Measurements from ENCODE around the gene SMOC2. TPM values are rescaled to one million over a fixed set of nuclear protein-coding genes. Genes with fewer than 3 reads are reported as not detected.

SMOC2 gene
- total and polyA plus RNA-seq, 2 of the 4 experiments (the other 2 are of a cell fraction), result not detected

DNA sequence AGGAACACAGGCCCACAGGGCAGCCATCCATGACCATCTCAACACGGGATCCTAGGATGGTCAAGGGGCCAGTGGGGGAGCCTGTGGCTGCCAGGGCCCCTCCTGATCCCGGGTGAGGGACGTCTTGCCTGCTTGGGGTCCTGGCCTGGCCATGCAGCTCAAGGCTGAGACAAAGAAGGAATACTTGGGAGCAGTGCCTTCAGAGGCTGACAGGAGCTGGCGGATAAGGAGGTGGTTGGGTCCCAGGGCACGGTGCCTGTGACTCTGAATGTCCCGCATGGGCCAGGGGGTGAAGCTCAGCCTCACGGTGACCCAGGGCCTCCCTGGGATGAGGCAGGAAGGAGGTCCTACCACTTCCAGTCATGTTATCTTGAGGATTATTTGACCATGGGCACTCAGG, 95.2 kb downstream of the SMOC2 start:
- Histone ChIP-seq H3K18ac (ENCODE audit: low read depth, low read length) (no peak overlapping the region), H3K4me1 (ENCODE audit: control insufficient read depth, insufficient read depth, low read length) (no peaks in the 10 kb centered on the region), H3K56ac (ENCODE audit: extremely low read depth, insufficient read depth, low read length) (no peak overlapping the region), H2BK15ac (ENCODE audit: low read depth, low read length) (no peak overlapping the region), H3K4me3 (ENCODE audit: insufficient read depth, low read depth, low read length) (no peak overlapping the region), H3K4me2 (ENCODE audit: low read depth, low read length) (no peak overlapping the region), H2AK5ac (ENCODE audit: low read depth, low read length) (no peak overlapping the region), H2BK20ac (ENCODE audit: low read depth, low read length) (no peak overlapping the region), H2AK9ac (replicated peaks; ENCODE audit: low read depth, low read length, poor library complexity) (no peak overlapping the region), H3K36me3 (ENCODE audit: control insufficient read depth, insufficient read depth, low read length) (no peaks in the 10 kb centered on the region), H4K8ac (ENCODE audit: low read depth in 2 of 2, low read length in 2 of 2) (no peak overlapping the region), H4K20me1 (ENCODE audit: insufficient read depth, low read length) (no peaks in the 10 kb centered on the region), H3K4ac (ENCODE audit: low read depth, low read length) (no peak overlapping the region), H3K27ac (ENCODE audit: insufficient read depth, low read length) (no peak overlapping the region), H3K27me3 (ENCODE audit: control insufficient read depth, insufficient read depth, low read length) (no peaks in the 10 kb centered on the region), H4K91ac (ENCODE audit: insufficient read depth, low read depth, low read length) (no peak overlapping the region), H3K14ac (replicated peaks; ENCODE audit: low read depth, low read length) (no peak overlapping the region), H2AFZ (replicated peaks; ENCODE audit: low read length, poor library complexity) (no peak overlapping the region), H2BK5ac (ENCODE audit: low read depth, low read length, poor library complexity, severe bottlenecking) (no peak overlapping the region), H3K9ac (ENCODE audit: low read depth, low read length) (no peak overlapping the region), H2BK120ac (ENCODE audit: low read depth, low read length) (no peak overlapping the region), H3K23ac (ENCODE audit: low read depth, low read length) (no peak overlapping the region), H3K9me3 (ENCODE audit: control insufficient read depth, insufficient read depth, low read length) (peaks cover 46% of the 10 kb centered on the region), H4K5ac (ENCODE audit: low read depth, low read length) (no peak overlapping the region), H3K79me1 (ENCODE audit: low read depth in 1 of 2, low read length in 2 of 2) (no peaks in the 10 kb centered on the region), H3K9me1 (ENCODE audit: insufficient read depth, low read length) (no peaks in the 10 kb centered on the region)
- in situ Hi-C loops (cut with MboI; ENCODE audit: low sequenced_read_pairs) (no loop called here), dilution Hi-C loops (cut with HindIII; ENCODE audit: low sequenced_read_pairs, unreplicated experiment) (no loop called here), intact Hi-C loops (cut with micrococcal nuclease) (no loop called here)
- POLR2A ChIA-PET (ENCODE audit: unreplicated experiment), result no interaction called here
- DNase-seq (no peak), ATAC-seq (ENCODE audit: low read depth) (no peak)
- TF ChIP-seq CHD1 (IDR thresholded peaks at IDR 0.05; ENCODE audit: low read depth, low read length) (no peak), BHLHE40 (IDR thresholded peaks at IDR 0.05; ENCODE audit: low read depth, low read length) (no peak), POLR2A (IDR thresholded peaks at IDR 0.05; ENCODE audit: low read depth, low read length) (no peak), USF2 (IDR thresholded peaks at IDR 0.05; ENCODE audit: low read depth, low read length) (no peak), MXI1 (IDR thresholded peaks at IDR 0.05; ENCODE audit: borderline replicate concordance, low read depth, low read length) (no peak), FOS (IDR thresholded peaks at IDR 0.05; ENCODE audit: low read depth, low read length) (no peak), RCOR1 (IDR thresholded peaks at IDR 0.05; ENCODE audit: insufficient replicate concordance, low read length) (no peak), CTCF (conservative IDR thresholded peaks at IDR 0.05; ENCODE audit: low read depth, low read length) (no peak), MAZ (IDR thresholded peaks at IDR 0.05; ENCODE audit: borderline replicate concordance, low read depth, low read length) (no peak), MAFK (IDR thresholded peaks at IDR 0.05; ENCODE audit: low read depth, low read length) (no peak), CEBPB (IDR thresholded peaks at IDR 0.05; ENCODE audit: low read depth, low read length) (no peak), SMC3 (IDR thresholded peaks at IDR 0.05; ENCODE audit: low read depth, low read length) (no peak)
- CTCF ChIA-PET, result no interaction called here
- BruUV-seq (replicated peaks), result no TSS peak
- 45% methylated on average over 2 of the region's 7 CpGs; no CpG with 5 or more reads in 1 of the 2 experiments for WGBS, 2 experiments (ENCODE audit: extremely low coverage in 2 of 2, insufficient read length in 1 of 2)

Data from IMR-90 (cell line).